ENCODE measurements around the gene MAP2K1.

MAP2K1 gene

DNA sequence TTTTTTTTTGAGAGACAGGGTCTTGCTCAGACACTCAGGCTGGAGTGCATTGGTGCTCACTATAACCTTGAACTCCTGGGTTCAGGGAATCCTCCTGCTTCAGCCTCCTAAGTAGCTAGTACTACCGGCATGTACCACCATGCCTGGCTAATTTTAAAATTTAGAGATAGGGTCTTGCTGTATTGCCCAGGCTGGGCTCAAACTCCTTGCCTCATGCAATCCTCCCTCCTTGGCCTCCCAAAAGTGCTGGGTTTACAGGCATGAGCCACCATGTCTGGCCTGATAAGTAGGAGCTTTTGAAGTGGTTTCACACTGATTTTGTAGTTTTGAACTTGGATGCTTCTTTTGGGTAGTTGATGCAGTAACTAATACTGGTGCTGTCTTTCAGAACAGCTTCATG is 7.8 kb downstream of the MAP2K1 start:
- no peak for DNase-seq

DNA sequence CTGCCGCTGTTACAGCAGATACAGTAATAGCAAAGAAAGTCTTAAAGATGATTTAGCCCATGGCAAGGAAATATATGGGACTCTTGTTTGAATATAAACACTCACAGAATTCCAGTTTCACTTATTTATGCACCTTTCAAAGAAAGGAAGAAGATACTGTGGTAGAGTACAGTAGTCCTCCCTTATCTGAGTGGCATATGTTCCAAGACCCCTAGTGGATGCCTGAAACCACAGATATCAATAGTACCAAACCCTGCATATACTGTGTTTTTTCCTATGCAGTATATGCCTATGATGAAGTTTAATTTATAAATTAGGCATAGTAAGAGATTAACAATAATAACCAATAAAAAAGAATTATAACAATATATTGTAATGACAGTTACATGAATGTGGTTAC is 8.2 kb downstream of the MAP2K1 start:
- no peak for DNase-seq

- DNase-seq = no peak
These were observed 12.6 kb downstream of the MAP2K1 start for GRCh38 chr15:66399276-66399675.

GRCh38 chr15:66400351-66400774 is 13.7 kb downstream of the MAP2K1 start:
- peak; percentile 62 for DNase-seq

DNA sequence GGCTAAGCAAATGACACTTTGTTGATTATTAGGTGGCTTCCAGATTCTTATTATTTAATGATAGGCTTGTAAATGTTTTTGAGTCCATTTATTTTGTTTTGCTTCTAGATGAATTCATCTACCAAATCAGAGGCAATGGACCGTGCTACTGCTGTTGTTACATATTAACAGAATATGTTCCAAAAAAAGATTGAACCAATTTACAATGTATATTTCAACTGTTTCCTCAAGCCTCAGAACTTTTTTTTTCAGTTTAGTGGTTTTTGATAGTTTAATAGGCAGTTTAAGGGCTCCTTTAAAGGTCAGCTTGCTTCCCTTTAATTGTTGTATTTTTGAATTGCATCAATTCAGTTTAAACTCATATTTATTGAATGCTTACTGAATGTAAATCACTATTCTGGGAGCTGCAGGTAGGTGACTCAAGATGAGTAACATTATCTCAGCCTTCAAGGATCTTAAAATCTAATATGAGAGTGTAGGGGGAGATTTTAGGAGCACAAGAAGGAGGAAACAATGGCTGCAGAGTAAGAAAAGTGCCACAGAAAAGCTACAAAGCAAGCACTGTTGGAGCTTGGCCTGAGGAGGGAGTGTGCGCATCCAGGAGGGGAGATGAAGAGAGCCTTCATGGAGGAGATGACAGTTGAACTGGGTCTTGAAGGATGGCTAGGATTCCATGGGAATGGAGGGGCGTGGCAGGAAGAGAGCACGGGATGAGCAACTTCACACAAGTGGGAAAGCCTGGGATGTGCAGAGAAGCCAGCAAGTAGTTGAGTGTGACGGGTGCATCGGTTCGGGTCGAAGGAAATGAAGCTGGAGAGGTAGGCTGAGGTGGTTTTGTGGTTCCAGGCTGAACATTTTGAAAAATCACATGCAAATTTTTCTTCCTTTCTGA is 14.7 kb downstream of the MAP2K1 start:
- no peak for DNase-seq

GRCh38 chr15:66402761-66403284 is 16.1 kb downstream of the MAP2K1 start:
- DNase-seq = no peak

GRCh38 chr15:66403323-66403722 is 16.6 kb downstream of the MAP2K1 start:
- DNase-seq = no peak

- no peak for DNase-seq
These were observed 17.4 kb downstream of the MAP2K1 start for GRCh38 chr15:66404122-66404521.

DNA sequence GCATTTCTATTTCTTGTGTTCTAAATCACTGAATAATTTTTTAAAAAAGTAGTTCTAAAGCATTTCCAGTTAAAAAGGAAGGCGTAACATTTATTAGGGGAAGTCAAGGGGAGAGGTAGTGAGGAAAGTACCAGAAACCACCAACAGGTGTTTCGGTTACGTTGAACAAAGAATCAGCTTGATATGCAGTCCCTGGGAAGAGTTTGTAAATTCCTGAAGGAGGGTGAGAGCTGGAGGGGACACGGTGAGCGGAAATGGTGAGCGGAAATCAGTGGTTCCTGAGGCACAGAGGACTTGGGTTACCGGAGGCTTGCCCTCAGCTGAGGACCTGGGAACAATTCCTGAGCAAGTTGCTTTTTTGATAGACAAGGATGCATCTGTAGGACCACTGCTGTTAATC is 17.8 kb downstream of the MAP2K1 start:
- no peak for DNase-seq

- no peak for DNase-seq
These were observed 18.3 kb downstream of the MAP2K1 start for GRCh38 chr15:66405007-66405406.

DNA sequence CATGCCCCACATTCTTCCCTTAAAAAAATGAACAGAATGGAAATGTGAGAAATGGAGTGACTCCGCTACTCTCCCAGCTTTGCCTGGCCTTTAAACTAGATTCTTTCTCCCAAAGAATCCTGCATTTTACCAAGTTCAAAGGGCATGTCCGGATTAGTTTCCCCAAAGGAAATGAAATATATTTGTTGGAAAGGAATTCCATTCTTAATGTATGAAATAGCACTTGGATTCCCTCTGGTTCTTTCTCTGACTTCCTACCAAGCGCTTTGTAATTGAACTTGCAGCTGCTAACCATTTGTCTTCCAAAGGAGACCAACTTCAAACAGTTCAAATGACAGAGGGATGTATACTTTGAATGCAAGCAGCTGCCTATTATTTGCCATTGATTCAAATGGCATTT is 18.9 kb downstream of the MAP2K1 start:
- no peak for DNase-seq

GRCh38 chr15:66408254-66408653 is 21.5 kb downstream of the MAP2K1 start:
- DNase-seq = no peak

GRCh38 chr15:66408675-66409282 is 22.1 kb downstream of the MAP2K1 start:
- DNase-seq = no peak

GRCh38 chr15:66409565-66410108 is 22.9 kb downstream of the MAP2K1 start:
- DNase-seq = peak; percentile 45

DNA sequence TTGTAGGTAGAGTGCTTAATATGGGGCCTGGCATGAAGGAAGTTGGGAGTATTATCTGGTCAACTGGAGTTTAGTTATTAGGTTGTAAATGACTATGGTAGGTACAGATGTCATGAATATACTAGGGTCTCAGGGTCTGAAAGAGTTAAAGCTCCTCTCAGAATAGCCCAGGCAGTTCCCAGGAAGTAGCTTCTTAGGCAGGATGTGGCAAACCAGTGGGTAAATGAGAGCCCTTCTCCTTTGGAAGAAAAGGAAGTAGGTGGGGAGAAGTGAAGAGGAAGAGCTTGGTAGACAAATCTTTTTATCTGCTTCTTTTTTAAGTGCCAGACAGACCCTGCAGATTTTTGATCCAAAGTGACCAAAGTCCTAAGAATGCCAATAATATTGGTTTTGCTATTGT is 24.5 kb downstream of the MAP2K1 start:
- no peak for DNase-seq

DNA sequence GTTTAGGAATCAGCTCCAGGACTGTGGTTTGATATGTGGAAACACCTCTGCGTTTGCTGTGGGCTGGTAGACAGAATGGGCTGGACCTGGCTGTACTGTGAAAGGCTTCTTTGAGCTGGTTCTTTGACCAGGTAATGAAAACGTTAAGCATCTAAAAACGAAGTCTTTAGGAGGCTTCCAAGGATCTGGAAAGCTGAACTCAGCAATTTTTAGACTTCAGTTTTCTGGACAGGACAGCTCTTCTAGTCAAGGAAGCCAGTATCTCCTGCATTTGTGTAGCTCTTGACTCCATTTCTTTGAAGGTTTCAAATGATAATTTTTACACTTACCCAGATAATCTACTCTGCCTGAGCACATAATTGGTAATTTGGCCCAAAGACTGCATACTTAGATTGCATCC is 25.5 kb downstream of the MAP2K1 start:
- DNase-seq = no peak

- DNase-seq = no peak
These were observed 26.9 kb downstream of the MAP2K1 start for GRCh38 chr15:66413579-66413978.

- no peak for DNase-seq
These were observed 28.6 kb downstream of the MAP2K1 start for GRCh38 chr15:66415360-66415759.

GRCh38 chr15:66417736-66418135 is 31.0 kb downstream of the MAP2K1 start:
- DNase-seq = no peak

- DNase-seq = no peak
These were observed 32.8 kb downstream of the MAP2K1 start for GRCh38 chr15:66419471-66419870.

- no peak for DNase-seq
These were observed 35.6 kb downstream of the MAP2K1 start for GRCh38 chr15:66422347-66422746.

- no peak for DNase-seq
These were observed 36.4 kb downstream of the MAP2K1 start for GRCh38 chr15:66423149-66423548.

DNA sequence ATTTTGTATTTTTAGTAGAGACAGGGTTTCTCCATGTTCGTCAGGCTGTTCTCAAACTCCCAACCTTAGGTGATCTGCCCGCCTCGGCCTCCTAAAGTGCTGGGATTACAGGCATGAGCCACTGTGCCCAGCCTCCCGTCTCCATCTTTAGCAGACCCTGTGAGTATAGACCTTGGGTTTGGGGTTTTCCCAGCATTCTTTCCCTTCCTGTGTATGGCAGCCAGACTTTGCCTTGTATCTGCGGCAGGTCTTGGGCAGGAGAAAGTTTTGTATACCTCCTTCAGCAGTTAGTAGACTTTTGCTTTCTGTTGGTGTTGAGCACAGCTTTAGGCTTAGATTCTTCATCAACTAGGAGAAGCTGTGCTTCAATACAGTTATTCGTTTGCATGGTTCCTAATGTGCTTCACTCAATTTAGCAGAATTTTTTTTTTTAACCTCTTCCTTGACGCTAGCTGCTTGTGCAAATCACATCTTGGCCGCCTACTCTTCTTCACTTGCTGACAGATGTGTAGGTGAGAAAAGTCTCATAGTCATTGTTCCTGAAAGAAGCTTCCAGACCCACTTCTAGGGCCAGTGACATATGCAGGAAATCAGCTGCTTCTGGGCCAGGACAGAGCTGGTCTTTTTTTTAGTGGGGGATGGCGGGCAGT is 38.4 kb downstream of the MAP2K1 start:
- no peak for DNase-seq

Data from NCI-H2171 treated with DMSO at 0.1 percent for 48 hours (cell line).